Activated CD4-positive, alpha-beta T cell treated with anti-CD3 and anti-CD28 coated beads, Interleukin-2, amount 50 U/mL, for 16 hours (primary cell): Measurements from ENCODE around the gene CERS6.
"Not testable (repeated sequence)": the region's sequence is repeated elsewhere in the genome, so short reads cannot be mapped to it uniquely, and the experiment has no call there.

Source experiments
- DNase-seq: peaks from one replicate; pipeline ENCODE4 v3.0.0-alpha.2; 2020

CERS6 gene

GRCh38 chr2:168742258-168742932, 286.3 kb downstream of the CERS6 start:
- DNase-seq: no peak

GRCh38 chr2:168744844-168745243, 288.8 kb downstream of the CERS6 start:
- no peak for DNase-seq

- DNase-seq: no peak
Observed at GRCh38 chr2:168748461-168748860, 292.4 kb downstream of the CERS6 start.

GRCh38 chr2:168749297-168749696, 293.2 kb downstream of the CERS6 start:
- no peak for DNase-seq

- peak; percentile 14 for DNase-seq
Observed at GRCh38 chr2:168751104-168751740, 295.1 kb downstream of the CERS6 start.

- DNase-seq: no peak
Observed at GRCh38 chr2:168752361-168752760, 296.3 kb downstream of the CERS6 start.

GRCh38 chr2:168753765-168754329, 297.8 kb downstream of the CERS6 start:
- no peak for DNase-seq

GRCh38 chr2:168757223-168757622, 301.2 kb downstream of the CERS6 start:
- no peak for DNase-seq

- peak; percentile 53 for DNase-seq
Observed at GRCh38 chr2:168758970-168759820, 303.1 kb downstream of the CERS6 start.

GRCh38 chr2:168765401-168765800, 309.3 kb downstream of the CERS6 start:
- no peak for DNase-seq

GRCh38 chr2:168766600-168766999, 310.5 kb downstream of the CERS6 start:
- no peak for DNase-seq

GRCh38 chr2:168767258-168767657, 311.2 kb downstream of the CERS6 start:
- DNase-seq: no peak

- not testable (repeated sequence) for DNase-seq
Observed at GRCh38 chr2:168768357-168768756, 312.3 kb downstream of the CERS6 start.

- no peak for DNase-seq
Observed at GRCh38 chr2:168770796-168771195, 314.7 kb downstream of the CERS6 start.

- DNase-seq: no peak
Observed at GRCh38 chr2:168772704-168773103, 316.6 kb downstream of the CERS6 start.

GRCh38 chr2:168773128-168773527, 317.1 kb downstream of the CERS6 start:
- DNase-seq: no peak

- DNase-seq: peak; percentile 65
Observed at GRCh38 chr2:168773719-168774521, 317.8 kb downstream of the CERS6 start.

- DNase-seq: no peak
Observed at GRCh38 chr2:168775837-168776236, 319.8 kb downstream of the CERS6 start.

- DNase-seq: no peak
Observed at GRCh38 chr2:168780669-168781071, 324.6 kb downstream of the CERS6 start.

GRCh38 chr2:168781191-168781817, 325.2 kb downstream of the CERS6 start:
- no peak for DNase-seq

GRCh38 chr2:168782271-168782670, 326.2 kb downstream of the CERS6 start:
- no peak for DNase-seq

- DNase-seq: no peak
Observed at GRCh38 chr2:168784993-168785392, 328.9 kb downstream of the CERS6 start.
